Retinal pigment epithelial cell (primary cell): ENCODE results near the gene HIF3A.
"Not testable (repeated sequence)": the region's sequence is repeated elsewhere in the genome, so short reads cannot be mapped to it uniquely, and the experiment has no call there.

Source experiments
- DNase-seq: peaks from one replicate; pipeline ENCODE4 v3.0.0-alpha.2; 2010; ENCODE audit warnings: low read depth
- H3K4me3 ChIP-seq: 2 replicates; pipeline ENCODE4 v1.5.1; 2011; ENCODE audit warnings: mild to moderate bottlenecking, low read length, control low read depth, moderate library complexity
- CTCF ChIP-seq: conservative IDR thresholded peaks from 2 replicates; pipeline ENCODE4 v1.5.1; 2011; ENCODE audit warnings: low read depth, low read length, control low read depth, inconsistent platforms

Gene HIF3A

GRCh38 chr19:46317339-46317738 is 20.5 kb downstream of the HIF3A start:
- TF ChIP-seq CTCF: no peak
- no peak for DNase-seq
- H3K4me3 ChIP-seq: no peak overlapping the region

DNA sequence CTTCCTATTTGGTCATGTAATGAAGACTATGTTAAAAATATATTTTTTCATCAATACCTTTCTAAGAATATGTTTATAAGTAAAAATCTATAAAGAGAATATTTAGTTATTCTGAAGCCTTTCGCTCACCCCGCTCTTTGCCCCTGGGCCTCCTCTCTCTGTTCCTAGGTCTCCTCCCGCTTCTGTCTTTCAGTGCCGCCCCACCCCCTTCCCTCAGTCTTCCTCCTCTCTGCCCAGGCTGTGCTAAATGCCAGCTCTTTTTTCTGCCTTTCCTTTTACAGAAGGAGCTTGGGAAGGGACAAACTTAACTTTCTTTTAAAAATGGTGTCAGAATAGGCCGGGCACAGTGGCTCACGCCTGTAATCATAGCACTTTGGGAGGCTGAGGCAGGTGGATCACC is 22.8 kb downstream of the HIF3A start:
- TF ChIP-seq CTCF: no peak
- no peak for DNase-seq
- no peak overlapping the region for H3K4me3 ChIP-seq

GRCh38 chr19:46320559-46320958 is 23.7 kb downstream of the HIF3A start:
- DNase-seq: no peak
- no peak overlapping the region for H3K4me3 ChIP-seq
- no peak for TF ChIP-seq CTCF

- no peak overlapping the region for H3K4me3 ChIP-seq
- DNase-seq: no peak
- no peak for TF ChIP-seq CTCF
Observed at GRCh38 chr19:46321653-46322052, 24.8 kb downstream of the HIF3A start.

DNA sequence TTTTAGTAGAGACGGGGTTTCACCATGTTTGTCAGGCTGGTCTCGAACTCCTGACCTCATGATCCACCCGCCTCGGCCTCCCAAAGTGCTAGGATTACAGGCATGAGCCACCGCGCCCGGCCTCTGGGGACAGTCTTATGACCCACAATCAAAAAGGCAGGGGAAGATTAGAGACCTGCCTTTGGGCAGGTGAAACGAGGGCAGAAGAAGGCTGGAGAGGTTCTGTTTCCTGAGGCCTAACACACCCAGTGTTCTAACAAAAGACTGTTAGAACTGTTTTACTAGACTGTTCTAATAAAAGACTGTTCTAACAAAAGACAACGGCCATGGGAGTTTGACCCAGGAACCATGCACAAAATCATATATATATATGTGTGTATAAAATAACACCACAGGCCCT is 26.4 kb downstream of the HIF3A start:
- not testable (repeated sequence) for H3K4me3 ChIP-seq, DNase-seq

DNA sequence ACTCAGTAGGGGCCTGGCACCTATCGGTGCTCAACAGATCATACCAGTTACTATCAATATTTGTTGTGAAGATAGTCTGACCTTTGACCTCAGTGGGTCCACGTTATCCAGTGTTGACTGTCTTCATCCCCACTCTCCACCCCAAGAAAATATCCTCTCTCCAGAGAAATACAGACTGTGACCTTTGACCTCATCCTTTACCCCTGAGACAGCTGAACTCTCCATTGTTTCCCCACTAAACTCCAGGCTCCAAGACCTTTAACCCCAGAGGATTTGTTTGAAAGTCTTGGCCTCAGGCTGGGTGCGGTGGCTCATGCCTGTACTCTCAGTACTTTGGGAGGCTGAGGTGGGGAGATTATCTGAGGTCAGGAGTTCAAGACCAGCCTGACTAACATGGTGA is 27.4 kb downstream of the HIF3A start:
- DNase-seq: no peak
- H3K4me3 ChIP-seq: no peak overlapping the region
- no peak for TF ChIP-seq CTCF

- no peak for TF ChIP-seq CTCF
- no peak for DNase-seq
Observed at GRCh38 chr19:46326608-46327007, 29.8 kb downstream of the HIF3A start.

DNA sequence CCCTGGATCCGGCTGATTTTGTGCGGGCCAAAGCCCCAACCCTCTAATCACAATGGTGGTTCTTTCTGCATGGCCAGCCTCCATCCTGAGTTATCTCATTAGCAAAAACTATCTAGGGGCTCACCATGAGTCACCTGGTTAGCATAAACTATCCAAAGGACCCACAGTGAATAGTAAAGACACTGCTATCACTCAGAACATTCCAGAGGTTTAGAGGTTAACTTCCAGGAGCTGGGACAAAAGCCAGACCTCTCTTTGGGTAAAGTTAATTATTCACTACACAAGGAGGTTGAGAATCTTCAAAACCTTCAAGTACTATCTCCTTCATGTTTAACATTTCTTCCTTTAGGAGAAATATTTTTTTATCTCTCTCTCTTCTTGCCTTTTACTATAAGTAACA is 31.2 kb downstream of the HIF3A start:
- no peak overlapping the region for H3K4me3 ChIP-seq
- TF ChIP-seq CTCF: no peak
- no peak for DNase-seq

More at GRCh38 chr19:46326608-46327007, 29.8 kb downstream of the HIF3A start:
- H3K4me3 ChIP-seq: no peak overlapping the region
